ENCODE measurements around the gene MYBPHL.

MYBPHL gene

GRCh38 chr1:109250454-109251276 is 56.1 kb downstream of the MYBPHL start:
- no peak for DNase-seq

GRCh38 chr1:109249654-109250401 is 57.0 kb downstream of the MYBPHL start:
- no peak for DNase-seq

GRCh38 chr1:109248797-109249629 is 57.8 kb downstream of the MYBPHL start, which contains the start of gene CELSR2:
Gene CELSR2, plus strand, starts transcription at chr1:109249539. Its CDS starts 541 bp downstream, at chr1:109250080.
- DNase-seq, result peak; percentile 74

GRCh38 chr1:109248444-109248796 is 58.4 kb downstream of the MYBPHL start:
- no peak for DNase-seq

GRCh38 chr1:109247401-109248365 is 59.1 kb downstream of the MYBPHL start:
- no peak for DNase-seq

GRCh38 chr1:109246141-109246551 is 60.7 kb downstream of the MYBPHL start:
- DNase-seq, result no peak

- no peak for DNase-seq
Observed at GRCh38 chr1:109243860-109244552, 62.8 kb downstream of the MYBPHL start.

GRCh38 chr1:109243221-109243620 is 63.6 kb downstream of the MYBPHL start:
- DNase-seq, result no peak

- DNase-seq, result no peak
Observed at GRCh38 chr1:109242387-109242786, 64.4 kb downstream of the MYBPHL start.

All from stimulated activated CD4-positive, alpha-beta T cell treated with anti-CD3 and anti-CD28 coated beads, Interleukin-15, amount 100 ng/mL, for 24 hours (primary cell).